GM18502 (cell line): ENCODE measurements around the gene PODXL2.
"Not testable (repeated sequence)": the region's sequence is repeated elsewhere in the genome, so short reads cannot be mapped to it uniquely, and the experiment has no call there.

ENCODE experiments used
- ATAC-seq: cut with Tn5 transposase; IDR thresholded peaks from one replicate; pipeline ENCODE4 v1.9.1; 2021; ENCODE audit warnings: mild to moderate bottlenecking; ENCODE audit not compliant: unreplicated experiment, poor library complexity

The PODXL2 gene

GRCh38 chr3:127652246-127652995 lies 23.4 kb downstream of the PODXL2 start:
- no peak for ATAC-seq

- no peak for ATAC-seq
These were observed 25.4 kb downstream of the PODXL2 start for GRCh38 chr3:127654374-127654773.

- not testable (repeated sequence) for ATAC-seq
These were observed 26.0 kb downstream of the PODXL2 start for GRCh38 chr3:127654993-127655392.

GRCh38 chr3:127655641-127656040 lies 26.7 kb downstream of the PODXL2 start:
- no peak for ATAC-seq

GRCh38 chr3:127656906-127657305 lies 27.9 kb downstream of the PODXL2 start:
- ATAC-seq = no peak

GRCh38 chr3:127658234-127658633 lies 29.2 kb downstream of the PODXL2 start:
- no peak for ATAC-seq

- no peak for ATAC-seq
These were observed 31.8 kb downstream of the PODXL2 start for GRCh38 chr3:127660621-127661251.

- ATAC-seq = no peak
These were observed 32.6 kb downstream of the PODXL2 start for GRCh38 chr3:127661600-127661999.

- no peak for ATAC-seq
These were observed 33.0 kb downstream of the PODXL2 start for GRCh38 chr3:127662001-127662469.

- ATAC-seq = no peak
These were observed 34.2 kb downstream of the PODXL2 start for GRCh38 chr3:127663151-127663550.

GRCh38 chr3:127665165-127665564 lies 36.2 kb downstream of the PODXL2 start:
- ATAC-seq = no peak

- no peak for ATAC-seq
These were observed 36.6 kb downstream of the PODXL2 start for GRCh38 chr3:127665586-127665985.

GRCh38 chr3:127666676-127667075 lies 37.7 kb downstream of the PODXL2 start:
- ATAC-seq = no peak

GRCh38 chr3:127667119-127667681 lies 38.2 kb downstream of the PODXL2 start:
- no peak for ATAC-seq

- no peak for ATAC-seq
These were observed 39.9 kb downstream of the PODXL2 start for GRCh38 chr3:127668906-127669305.

GRCh38 chr3:127669541-127670228 lies 40.7 kb downstream of the PODXL2 start:
- no peak for ATAC-seq

- no peak for ATAC-seq
These were observed 41.2 kb downstream of the PODXL2 start for GRCh38 chr3:127670229-127670559.

GRCh38 chr3:127670761-127671522 lies 42.0 kb downstream of the PODXL2 start:
- no peak for ATAC-seq

- ATAC-seq = peak; percentile 26
These were observed 42.8 kb downstream of the PODXL2 start for GRCh38 chr3:127671523-127672428.
